ENCODE results near the gene EPB41L2. TPM values are rescaled to one million over a fixed set of nuclear protein-coding genes. Genes with fewer than 3 reads are reported as not detected.
A peak's percentile ranks its signal among the peaks of the same experiment; 100 is the strongest.

Gene EPB41L2
- total and polyA plus RNA-seq, 2 experiments from 2014 or later = 27.4 to 35.8 TPM

DNA sequence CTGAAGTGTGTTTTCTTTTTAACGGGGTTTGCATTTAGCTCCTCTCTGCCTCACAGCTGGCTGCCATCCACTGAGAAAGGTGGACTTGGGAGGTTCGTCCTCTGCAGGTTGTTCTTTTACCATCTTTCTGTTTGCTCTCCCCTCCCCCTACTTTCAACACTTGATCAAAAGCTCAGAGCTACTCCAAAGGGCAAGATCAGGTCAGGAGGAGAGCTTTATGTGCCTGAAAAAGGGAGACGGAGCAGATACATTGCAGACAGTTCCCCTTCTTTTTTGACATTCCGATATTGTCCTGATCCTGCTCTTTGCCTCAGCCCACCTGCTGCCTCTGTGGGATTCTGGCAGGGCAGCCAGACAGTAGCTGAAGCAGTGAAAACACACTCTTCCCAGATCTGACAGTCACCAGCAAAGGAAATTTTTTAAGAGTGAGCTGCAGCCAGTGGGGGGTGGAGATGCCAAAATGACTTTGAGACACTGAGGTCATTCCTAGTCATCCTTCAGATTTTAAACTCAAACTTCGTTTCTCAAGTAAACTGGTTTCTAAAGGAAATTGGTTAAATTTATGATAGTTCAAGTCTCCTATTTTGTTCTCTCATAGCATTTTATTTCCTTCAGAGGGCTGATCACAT is 209.4 kb downstream of the EPB41L2 start:
- 28% methylated on average over 5 of the region's 5 CpGs for WGBS (ENCODE audit: low lambda C conversion rate, missing lambda C conversion rate)
- H3K4me1 ChIP-seq (ENCODE audit: insufficient read depth) = peaks cover 23% of the 10 kb centered on the region
- H4K20me1 ChIP-seq (ENCODE audit: insufficient read depth, poor library complexity, severe bottlenecking) = no peaks in the 10 kb centered on the region
- no peak overlapping the region for H3K4me3 ChIP-seq
- DNase-seq (ENCODE audit: low spot score) = peak; percentile 28
- H3K9me3 ChIP-seq (ENCODE audit: low read depth) = no peaks in the 10 kb centered on the region
- H3K79me2 ChIP-seq = no peaks in the 10 kb centered on the region
- peak overlapping the region; percentile 66 for H3K4me2 ChIP-seq
- peak overlapping the region; percentile 34 for H3K27ac ChIP-seq
- H2AFZ ChIP-seq = no peak overlapping the region
- H3K9me2 ChIP-seq (replicated peaks; ENCODE audit: insufficient read depth) = no peaks in the 10 kb centered on the region
- TF ChIP-seq, protein P1, sequence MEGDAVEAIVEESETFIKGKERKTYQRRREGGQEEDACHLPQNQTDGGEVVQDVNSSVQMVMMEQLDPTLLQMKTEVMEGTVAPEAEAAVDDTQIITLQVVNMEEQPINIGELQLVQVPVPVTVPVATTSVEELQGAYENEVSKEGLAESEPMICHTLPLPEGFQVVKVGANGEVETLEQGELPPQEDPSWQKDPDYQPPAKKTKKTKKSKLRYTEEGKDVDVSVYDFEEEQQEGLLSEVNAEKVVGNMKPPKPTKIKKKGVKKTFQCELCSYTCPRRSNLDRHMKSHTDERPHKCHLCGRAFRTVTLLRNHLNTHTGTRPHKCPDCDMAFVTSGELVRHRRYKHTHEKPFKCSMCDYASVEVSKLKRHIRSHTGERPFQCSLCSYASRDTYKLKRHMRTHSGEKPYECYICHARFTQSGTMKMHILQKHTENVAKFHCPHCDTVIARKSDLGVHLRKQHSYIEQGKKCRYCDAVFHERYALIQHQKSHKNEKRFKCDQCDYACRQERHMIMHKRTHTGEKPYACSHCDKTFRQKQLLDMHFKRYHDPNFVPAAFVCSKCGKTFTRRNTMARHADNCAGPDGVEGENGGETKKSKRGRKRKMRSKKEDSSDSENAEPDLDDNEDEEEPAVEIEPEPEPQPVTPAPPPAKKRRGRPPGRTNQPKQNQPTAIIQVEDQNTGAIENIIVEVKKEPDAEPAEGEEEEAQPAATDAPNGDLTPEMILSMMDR (IDR thresholded peaks at IDR 0.05; ENCODE audit: poor library complexity) = no peak
- TF ChIP-seq EZH2phosphoT487 (IDR thresholded peaks at IDR 0.05; ENCODE audit: low read depth, severe bottlenecking, unreplicated experiment) (no peak), EZH2 (IDR thresholded peaks at IDR 0.05; ENCODE audit: borderline replicate concordance) (no peak)
- H3K27me3 ChIP-seq = no peaks in the 10 kb centered on the region
- no peaks in the 10 kb centered on the region for H3K36me3 ChIP-seq (replicated peaks; ENCODE audit: insufficient read depth, low read depth)

DNA sequence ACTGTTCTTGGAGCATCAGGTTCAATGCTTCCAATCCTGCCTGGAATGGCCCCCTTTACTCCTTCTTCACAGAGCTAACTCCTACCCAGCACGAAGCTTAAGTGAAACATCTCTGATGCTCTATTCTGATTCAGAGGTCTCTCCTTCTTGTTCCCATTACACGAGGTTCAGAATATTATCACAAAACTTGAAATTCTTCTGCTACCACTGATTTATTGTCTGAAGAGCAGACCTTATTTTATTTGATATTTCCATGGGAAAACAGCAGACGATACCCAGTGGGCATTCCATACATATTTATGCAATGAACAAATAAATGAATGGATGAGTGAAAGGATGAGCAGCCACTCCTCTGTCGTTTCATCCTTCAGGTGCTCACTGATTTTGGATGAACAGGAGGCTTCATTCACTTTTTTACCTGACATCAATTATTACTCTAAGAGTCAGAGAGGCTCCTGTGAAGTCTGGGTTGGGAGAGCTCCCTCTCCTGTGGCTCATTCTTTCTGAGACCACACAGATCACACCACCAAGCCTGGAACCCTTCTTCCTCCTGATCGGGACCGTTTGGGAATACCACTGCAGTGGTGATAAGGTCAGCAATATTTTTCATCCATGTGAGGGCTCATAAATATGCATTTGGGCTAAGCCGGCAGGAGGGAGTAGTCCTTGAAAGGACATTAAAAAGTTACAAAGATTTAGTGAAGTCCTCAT is 210.0 kb downstream of the EPB41L2 start:
- 48% methylated on average over 7 of the region's 7 CpGs for WGBS (ENCODE audit: low lambda C conversion rate, missing lambda C conversion rate)
- H3K4me2 ChIP-seq = peak overlapping the region; percentile 66
- DNase-seq (ENCODE audit: low spot score) = no peak
- H2AFZ ChIP-seq = no peak overlapping the region
- H3K4me1 ChIP-seq (ENCODE audit: insufficient read depth) = peaks cover 17% of the 10 kb centered on the region
- H3K79me2 ChIP-seq = no peaks in the 10 kb centered on the region
- H3K27me3 ChIP-seq = no peaks in the 10 kb centered on the region
- H4K20me1 ChIP-seq (ENCODE audit: insufficient read depth, poor library complexity, severe bottlenecking) = no peaks in the 10 kb centered on the region
- H3K9me2 ChIP-seq (replicated peaks; ENCODE audit: insufficient read depth) = no peaks in the 10 kb centered on the region
- TF ChIP-seq EZH2phosphoT487 (IDR thresholded peaks at IDR 0.05; ENCODE audit: low read depth, severe bottlenecking, unreplicated experiment) (no peak), EZH2 (IDR thresholded peaks at IDR 0.05; ENCODE audit: borderline replicate concordance) (no peak)
- TF ChIP-seq, protein P1 (IDR thresholded peaks at IDR 0.05; ENCODE audit: poor library complexity) = no peak
- H3K4me3 ChIP-seq = no peak overlapping the region
- H3K36me3 ChIP-seq (replicated peaks; ENCODE audit: insufficient read depth, low read depth) = no peaks in the 10 kb centered on the region
- H3K9me3 ChIP-seq (ENCODE audit: low read depth) = no peaks in the 10 kb centered on the region
- H3K27ac ChIP-seq = no peak overlapping the region

DNA sequence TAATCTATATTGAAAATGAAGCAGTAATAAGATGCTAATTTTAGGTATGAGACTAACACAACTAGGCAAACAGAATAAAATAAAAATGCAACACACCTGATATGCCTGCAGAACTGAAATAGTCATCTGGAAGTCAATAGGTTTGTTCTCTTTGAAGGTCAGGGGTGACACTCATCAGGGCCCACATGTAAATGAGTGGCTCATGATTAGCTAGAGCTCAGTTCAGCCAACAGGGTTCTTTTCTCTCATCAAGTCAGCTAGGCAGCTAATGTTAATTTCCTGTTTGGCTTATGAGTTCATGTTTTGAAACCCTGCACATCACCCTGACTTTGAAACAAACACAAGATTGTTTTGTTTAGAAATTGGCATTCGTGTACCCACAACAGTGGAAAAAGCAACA is 212.0 kb downstream of the EPB41L2 start:
- peaks cover 16% of the 10 kb centered on the region for H3K4me1 ChIP-seq (ENCODE audit: insufficient read depth)
- WGBS (ENCODE audit: low lambda C conversion rate, missing lambda C conversion rate) = 92% methylated on average over 1 of the region's 1 CpG
- H2AFZ ChIP-seq = no peak overlapping the region
- TF ChIP-seq EZH2phosphoT487 (IDR thresholded peaks at IDR 0.05; ENCODE audit: low read depth, severe bottlenecking, unreplicated experiment) = no peak
- TF ChIP-seq, protein P1 (IDR thresholded peaks at IDR 0.05; ENCODE audit: poor library complexity) = no peak
- no peak for TF ChIP-seq EZH2 (IDR thresholded peaks at IDR 0.05; ENCODE audit: borderline replicate concordance)
- H3K9me3 ChIP-seq (ENCODE audit: low read depth) = no peaks in the 10 kb centered on the region
- no peaks in the 10 kb centered on the region for H4K20me1 ChIP-seq (ENCODE audit: insufficient read depth, poor library complexity, severe bottlenecking)
- H3K27me3 ChIP-seq = no peaks in the 10 kb centered on the region
- H3K79me2 ChIP-seq = no peaks in the 10 kb centered on the region
- no peak overlapping the region for H3K4me3 ChIP-seq
- H3K9me2 ChIP-seq (replicated peaks; ENCODE audit: insufficient read depth) = no peaks in the 10 kb centered on the region
- no peak overlapping the region for H3K27ac ChIP-seq
- no peaks in the 10 kb centered on the region for H3K36me3 ChIP-seq (replicated peaks; ENCODE audit: insufficient read depth, low read depth)
- no peak overlapping the region for H3K4me2 ChIP-seq
- DNase-seq (ENCODE audit: low spot score) = no peak
